Measurements from ENCODE around the gene IFIT3. TPM values are rescaled to one million over a fixed set of nuclear protein-coding genes. Genes with fewer than 3 reads are reported as not detected.

Gene IFIT3
- total and polyA plus RNA-seq, 2 of the 8 experiments (the other 6 are each of a cell fraction or from before 2014, with no cell fraction given): 0.12 to 0.84 TPM

DNA sequence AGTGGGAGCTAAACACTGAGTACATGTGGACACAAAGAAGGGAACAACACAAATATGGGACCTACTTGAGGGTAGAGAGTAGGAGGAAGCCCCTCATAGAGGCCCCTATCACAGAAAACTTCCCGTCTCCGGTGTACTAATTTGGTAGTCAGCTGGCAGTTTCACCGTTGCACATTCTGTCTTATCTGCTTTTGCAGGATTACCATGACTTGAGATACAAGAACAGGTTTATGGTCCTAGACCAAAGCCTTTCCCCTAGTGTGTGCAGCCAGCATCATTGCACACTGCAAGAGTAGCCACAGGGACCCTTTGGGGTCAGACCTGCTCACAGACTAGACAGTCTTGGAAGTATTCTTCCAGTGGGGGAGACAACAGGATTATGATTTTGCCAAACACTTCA, 44.2 kb downstream of the IFIT3 start (continued):
- TF ChIP-seq TAF7 (optimal IDR thresholded peaks at IDR 0.05; ENCODE audit: borderline replicate concordance, low read depth, low read length): no peak
- TF ChIP-seq BACH1 (IDR thresholded peaks at IDR 0.05; ENCODE audit: low read length): no peak
- TF ChIP-seq BCL11A (IDR thresholded peaks at IDR 0.05; ENCODE audit: low read depth in 2 of 2, low read length in 2 of 2): no peak
- TF ChIP-seq EGR1 (IDR thresholded peaks at IDR 0.05; ENCODE audit: borderline replicate concordance, low read depth, low read length): no peak
- no peak for TF ChIP-seq RXRA (IDR thresholded peaks at IDR 0.05; ENCODE audit: insufficient read depth, low read depth, low read length)
- no peak for TF ChIP-seq TAF1 (IDR thresholded peaks at IDR 0.05; ENCODE audit: low read depth, low read length)
- TF ChIP-seq SUZ12 (IDR thresholded peaks at IDR 0.05; ENCODE audit: low read length): no peak
- no peak for TF ChIP-seq SIN3A (conservative IDR thresholded peaks at IDR 0.05 in 1 of 2, IDR thresholded peaks at IDR 0.05 in 1 of 2; ENCODE audit: low read depth in 1 of 2, low read length in 2 of 2)
- no peak for TF ChIP-seq SP1 (IDR thresholded peaks at IDR 0.05; ENCODE audit: low read depth, low read length)
